Measurements from ENCODE around the gene MED13L. TPM values are rescaled to one million over a fixed set of nuclear protein-coding genes. Genes with fewer than 3 reads are reported as not detected.
"Not testable (repeated sequence)": the region's sequence is repeated elsewhere in the genome, so short reads cannot be mapped to it uniquely, and the experiment has no call there.

MED13L gene
- total RNA-seq, 1 experiment from 2014 or later, result 80.5 TPM

DNA sequence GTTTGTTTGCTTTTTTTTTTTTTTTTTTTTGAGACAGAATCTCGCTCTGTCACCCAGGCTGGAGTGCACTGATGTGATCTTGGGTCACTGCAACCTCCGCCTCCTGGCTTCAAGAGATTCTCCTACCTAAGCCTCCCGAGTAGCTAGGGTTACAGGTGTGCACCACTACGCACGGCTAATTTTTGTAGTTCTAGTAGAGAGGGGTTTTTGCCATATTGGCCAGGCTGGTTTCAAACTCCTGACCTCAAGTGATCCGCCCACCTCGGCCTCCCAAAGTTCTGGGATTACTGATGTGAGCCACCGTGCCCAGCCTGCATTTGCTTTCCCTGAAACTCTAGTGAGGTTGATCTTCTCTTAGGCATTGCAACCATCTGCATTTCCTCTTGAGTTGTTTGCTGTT is 6.4 kb upstream of the MED13L start:
- POLR2A ChIA-PET, result interaction anchor here (0.7 kb wide), 1 partner anchor 410 kb away, joined by 7 read pairs; no protein-coding TSS in a partner anchor
- Mint-ChIP-seq H3K4me1 (peaks cover 42% of the 10 kb centered on the region), H3K27ac (0 out of 2 replicates have a peak overlapping the region, but pooled peaks have one; percentile 4)
- not testable (repeated sequence) for H3K9me3 Mint-ChIP-seq; H3K4me3 Mint-ChIP-seq; ATAC-seq; H3K27me3 Mint-ChIP-seq (ENCODE audit: low read depth); DNase-seq (ENCODE audit: low spot score); H3K36me3 Mint-ChIP-seq
- CTCF ChIA-PET, result interaction anchor here (0.7 kb wide), 1 partner anchor 39 kb away, joined by 3 read pairs; no protein-coding TSS in a partner anchor

DNA sequence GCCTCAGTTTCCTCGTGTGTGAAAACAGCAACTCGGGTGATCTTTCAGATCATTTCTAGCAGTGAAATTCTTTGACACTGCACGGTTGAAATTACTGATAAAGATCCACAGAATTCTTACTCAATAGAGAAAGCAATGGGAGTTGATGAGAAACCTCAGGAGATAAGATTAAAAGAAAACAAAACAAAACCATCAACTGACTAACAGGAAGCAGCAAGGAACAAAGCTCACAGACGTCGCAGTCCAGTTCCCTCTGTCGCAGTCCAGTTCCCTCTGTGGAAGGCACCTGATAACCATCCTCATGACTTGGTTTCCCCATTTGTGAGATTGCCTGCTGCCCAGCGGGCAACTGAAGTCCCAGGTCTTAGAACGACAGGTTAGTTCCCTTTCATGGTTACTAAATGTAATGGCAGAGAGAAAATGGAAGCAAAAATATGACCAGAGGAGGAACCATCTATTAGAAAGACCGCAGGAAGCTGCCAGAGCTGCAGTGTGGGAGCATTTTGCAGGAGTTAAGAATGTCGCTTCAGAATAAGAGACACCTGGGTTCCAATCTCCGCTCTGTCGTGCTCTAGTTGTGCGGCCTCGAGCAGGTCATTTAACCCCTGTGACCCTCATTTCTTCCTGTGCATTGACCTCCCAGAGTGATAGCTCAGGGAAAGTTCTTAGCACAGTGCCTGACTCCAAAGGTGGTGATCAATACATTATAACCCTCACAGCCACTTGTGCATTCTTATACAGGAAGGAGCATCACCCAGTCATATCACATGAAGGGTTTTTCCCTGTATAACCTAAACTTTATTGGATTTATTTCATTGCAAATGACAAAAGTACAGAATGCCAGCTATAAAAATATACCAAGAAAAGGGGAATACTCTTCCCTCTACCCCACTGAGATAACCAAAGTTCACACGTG is 5.1 kb upstream of the MED13L start:
- CTCF ChIA-PET, result no interaction called here
- no peaks in the 10 kb centered on the region for H3K36me3 Mint-ChIP-seq
- peaks cover 4% of the 10 kb centered on the region; the same call in 1 of the 2 replicates for H3K27me3 Mint-ChIP-seq (ENCODE audit: low read depth)
- DNase-seq (ENCODE audit: low spot score) (no peak), ATAC-seq (no peak)
- POLR2A ChIA-PET, result interaction anchor here (0.7 kb wide), 1 partner anchor 411 kb away, joined by 7 read pairs; no protein-coding TSS in a partner anchor
- H3K4me3 Mint-ChIP-seq, result no peak overlapping the region
- H3K9me3 Mint-ChIP-seq, result no peaks in the 10 kb centered on the region
- H3K27ac Mint-ChIP-seq, result no peak overlapping the region
- TF ChIP-seq, protein P1, sequence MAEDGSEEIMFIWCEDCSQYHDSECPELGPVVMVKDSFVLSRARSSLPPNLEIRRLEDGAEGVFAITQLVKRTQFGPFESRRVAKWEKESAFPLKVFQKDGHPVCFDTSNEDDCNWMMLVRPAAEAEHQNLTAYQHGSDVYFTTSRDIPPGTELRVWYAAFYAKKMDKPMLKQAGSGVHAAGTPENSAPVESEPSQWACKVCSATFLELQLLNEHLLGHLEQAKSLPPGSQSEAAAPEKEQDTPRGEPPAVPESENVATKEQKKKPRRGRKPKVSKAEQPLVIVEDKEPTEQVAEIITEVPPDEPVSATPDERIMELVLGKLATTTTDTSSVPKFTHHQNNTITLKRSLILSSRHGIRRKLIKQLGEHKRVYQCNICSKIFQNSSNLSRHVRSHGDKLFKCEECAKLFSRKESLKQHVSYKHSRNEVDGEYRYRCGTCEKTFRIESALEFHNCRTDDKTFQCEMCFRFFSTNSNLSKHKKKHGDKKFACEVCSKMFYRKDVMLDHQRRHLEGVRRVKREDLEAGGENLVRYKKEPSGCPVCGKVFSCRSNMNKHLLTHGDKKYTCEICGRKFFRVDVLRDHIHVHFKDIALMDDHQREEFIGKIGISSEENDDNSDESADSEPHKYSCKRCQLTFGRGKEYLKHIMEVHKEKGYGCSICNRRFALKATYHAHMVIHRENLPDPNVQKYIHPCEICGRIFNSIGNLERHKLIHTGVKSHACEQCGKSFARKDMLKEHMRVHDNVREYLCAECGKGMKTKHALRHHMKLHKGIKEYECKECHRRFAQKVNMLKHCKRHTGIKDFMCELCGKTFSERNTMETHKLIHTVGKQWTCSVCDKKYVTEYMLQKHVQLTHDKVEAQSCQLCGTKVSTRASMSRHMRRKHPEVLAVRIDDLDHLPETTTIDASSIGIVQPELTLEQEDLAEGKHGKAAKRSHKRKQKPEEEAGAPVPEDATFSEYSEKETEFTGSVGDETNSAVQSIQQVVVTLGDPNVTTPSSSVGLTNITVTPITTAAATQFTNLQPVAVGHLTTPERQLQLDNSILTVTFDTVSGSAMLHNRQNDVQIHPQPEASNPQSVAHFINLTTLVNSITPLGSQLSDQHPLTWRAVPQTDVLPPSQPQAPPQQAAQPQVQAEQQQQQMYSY (CRISPR knock-in tag; IDR thresholded peaks at IDR 0.05), result no peak
- peaks cover 50% of the 10 kb centered on the region for H3K4me1 Mint-ChIP-seq

DNA sequence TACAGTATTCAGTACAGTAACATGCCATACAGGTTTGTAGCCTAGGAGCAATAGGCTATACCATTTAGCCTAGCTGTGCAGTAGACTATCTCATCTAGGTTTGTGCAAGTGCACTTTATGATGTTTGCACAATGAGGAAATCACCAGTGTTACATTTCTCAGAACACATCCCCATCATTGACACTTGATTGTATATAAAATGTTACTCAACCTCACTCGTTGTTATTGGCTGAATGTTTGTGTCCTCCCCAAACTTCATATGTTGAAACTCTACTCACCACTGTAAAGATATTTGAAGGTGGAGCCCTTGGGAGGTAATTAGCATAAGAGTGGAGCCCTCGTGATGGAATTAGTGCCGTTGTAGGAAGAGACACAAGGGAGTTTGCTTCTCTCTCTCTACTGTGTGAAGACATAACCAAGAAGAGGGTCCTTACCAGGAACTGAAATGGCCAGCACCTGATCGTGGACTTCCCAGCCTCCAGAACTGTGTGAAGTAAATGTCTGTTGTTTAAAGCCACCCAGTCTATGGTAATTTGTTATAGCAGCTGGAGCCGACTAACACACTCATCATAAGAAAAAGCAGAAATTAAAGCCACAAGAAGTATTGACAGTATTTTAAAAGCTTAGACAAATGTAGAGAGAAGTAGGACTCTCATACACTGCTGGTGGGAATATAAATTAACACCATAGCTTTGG is 3.2 kb upstream of the MED13L start:
- H3K27ac Mint-ChIP-seq, result no peak overlapping the region
- CTCF ChIA-PET, result interaction anchor here (0.5 kb wide), 1 partner anchor 38 kb away, joined by 6 read pairs; no protein-coding TSS in a partner anchor
- no peak for TF ChIP-seq HMGA2 (CRISPR knock-in tag; IDR thresholded peaks at IDR 0.05)
- TF ChIP-seq ZNF317 (CRISPR knock-in tag; IDR thresholded peaks at IDR 0.05; ENCODE audit: borderline replicate concordance, low read depth), result no peak
- TF ChIP-seq, protein P2, sequence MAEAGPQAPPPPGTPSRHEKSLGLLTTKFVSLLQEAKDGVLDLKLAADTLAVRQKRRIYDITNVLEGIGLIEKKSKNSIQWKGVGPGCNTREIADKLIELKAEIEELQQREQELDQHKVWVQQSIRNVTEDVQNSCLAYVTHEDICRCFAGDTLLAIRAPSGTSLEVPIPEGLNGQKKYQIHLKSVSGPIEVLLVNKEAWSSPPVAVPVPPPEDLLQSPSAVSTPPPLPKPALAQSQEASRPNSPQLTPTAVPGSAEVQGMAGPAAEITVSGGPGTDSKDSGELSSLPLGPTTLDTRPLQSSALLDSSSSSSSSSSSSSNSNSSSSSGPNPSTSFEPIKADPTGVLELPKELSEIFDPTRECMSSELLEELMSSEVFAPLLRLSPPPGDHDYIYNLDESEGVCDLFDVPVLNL (CRISPR knock-in tag; IDR thresholded peaks at IDR 0.05; ENCODE audit: borderline replicate concordance, low read depth), result no peak
- no peak for TF ChIP-seq NR3C1 (CRISPR knock-in tag; conservative IDR thresholded peaks at IDR 0.05; ENCODE audit: low read depth)
- no peak for TF ChIP-seq CREB1 (CRISPR knock-in tag; IDR thresholded peaks at IDR 0.05)
- TF ChIP-seq, protein P3, sequence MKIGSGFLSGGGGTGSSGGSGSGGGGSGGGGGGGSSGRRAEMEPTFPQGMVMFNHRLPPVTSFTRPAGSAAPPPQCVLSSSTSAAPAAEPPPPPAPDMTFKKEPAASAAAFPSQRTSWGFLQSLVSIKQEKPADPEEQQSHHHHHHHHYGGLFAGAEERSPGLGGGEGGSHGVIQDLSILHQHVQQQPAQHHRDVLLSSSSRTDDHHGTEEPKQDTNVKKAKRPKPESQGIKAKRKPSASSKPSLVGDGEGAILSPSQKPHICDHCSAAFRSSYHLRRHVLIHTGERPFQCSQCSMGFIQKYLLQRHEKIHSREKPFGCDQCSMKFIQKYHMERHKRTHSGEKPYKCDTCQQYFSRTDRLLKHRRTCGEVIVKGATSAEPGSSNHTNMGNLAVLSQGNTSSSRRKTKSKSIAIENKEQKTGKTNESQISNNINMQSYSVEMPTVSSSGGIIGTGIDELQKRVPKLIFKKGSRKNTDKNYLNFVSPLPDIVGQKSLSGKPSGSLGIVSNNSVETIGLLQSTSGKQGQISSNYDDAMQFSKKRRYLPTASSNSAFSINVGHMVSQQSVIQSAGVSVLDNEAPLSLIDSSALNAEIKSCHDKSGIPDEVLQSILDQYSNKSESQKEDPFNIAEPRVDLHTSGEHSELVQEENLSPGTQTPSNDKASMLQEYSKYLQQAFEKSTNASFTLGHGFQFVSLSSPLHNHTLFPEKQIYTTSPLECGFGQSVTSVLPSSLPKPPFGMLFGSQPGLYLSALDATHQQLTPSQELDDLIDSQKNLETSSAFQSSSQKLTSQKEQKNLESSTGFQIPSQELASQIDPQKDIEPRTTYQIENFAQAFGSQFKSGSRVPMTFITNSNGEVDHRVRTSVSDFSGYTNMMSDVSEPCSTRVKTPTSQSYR (CRISPR knock-in tag; IDR thresholded peaks at IDR 0.05), result no peak
- TF ChIP-seq, protein P4, sequence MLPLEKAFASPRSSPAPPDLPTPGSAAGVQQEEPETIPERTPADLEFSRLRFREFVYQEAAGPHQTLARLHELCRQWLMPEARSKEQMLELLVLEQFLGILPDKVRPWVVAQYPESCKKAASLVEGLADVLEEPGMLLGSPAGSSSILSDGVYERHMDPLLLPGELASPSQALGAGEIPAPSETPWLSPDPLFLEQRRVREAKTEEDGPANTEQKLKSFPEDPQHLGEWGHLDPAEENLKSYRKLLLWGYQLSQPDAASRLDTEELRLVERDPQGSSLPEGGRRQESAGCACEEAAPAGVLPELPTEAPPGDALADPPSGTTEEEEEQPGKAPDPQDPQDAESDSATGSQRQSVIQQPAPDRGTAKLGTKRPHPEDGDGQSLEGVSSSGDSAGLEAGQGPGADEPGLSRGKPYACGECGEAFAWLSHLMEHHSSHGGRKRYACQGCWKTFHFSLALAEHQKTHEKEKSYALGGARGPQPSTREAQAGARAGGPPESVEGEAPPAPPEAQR (CRISPR knock-in tag; IDR thresholded peaks at IDR 0.05), result no peak
- TF ChIP-seq, protein P5, sequence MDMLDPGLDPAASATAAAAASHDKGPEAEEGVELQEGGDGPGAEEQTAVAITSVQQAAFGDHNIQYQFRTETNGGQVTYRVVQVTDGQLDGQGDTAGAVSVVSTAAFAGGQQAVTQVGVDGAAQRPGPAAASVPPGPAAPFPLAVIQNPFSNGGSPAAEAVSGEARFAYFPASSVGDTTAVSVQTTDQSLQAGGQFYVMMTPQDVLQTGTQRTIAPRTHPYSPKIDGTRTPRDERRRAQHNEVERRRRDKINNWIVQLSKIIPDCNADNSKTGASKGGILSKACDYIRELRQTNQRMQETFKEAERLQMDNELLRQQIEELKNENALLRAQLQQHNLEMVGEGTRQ (CRISPR knock-in tag; IDR thresholded peaks at IDR 0.05), result no peak
- TF ChIP-seq GABPB1 (CRISPR knock-in tag; IDR thresholded peaks at IDR 0.05), result no peak
- TF ChIP-seq, protein P6, sequence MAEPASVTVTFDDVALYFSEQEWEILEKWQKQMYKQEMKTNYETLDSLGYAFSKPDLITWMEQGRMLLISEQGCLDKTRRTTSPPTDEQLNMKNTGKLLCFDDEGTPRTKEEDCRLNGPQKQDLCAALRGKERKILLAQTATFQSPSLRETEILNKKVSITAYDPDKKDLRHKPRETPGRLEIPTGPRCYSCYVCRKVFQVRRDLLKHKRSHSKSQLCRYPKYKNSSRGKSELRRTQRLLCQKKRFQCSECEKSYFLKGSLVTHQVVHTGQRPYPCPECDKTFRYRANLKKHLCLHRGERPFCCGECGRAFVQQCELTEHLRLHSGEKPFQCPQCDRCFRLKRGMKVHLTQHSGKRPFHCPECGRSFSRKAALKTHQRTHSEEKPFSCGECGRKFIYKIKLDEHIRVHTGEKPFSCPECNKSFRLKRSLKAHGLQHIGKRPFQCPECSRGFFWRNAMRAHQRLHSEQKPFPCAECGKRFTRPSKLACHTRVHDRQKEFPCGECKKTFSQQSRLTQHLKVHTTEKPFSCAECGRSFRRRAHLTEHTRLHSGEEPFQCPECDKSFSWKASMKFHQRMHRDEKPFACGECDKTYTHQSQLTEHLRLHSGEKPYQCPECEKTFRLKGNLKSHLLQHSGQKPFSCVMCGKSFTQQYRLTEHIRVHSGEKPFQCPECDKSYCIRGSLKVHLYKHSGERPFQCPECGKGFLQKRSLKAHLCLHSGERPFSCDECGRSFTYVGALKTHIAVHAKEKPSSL (CRISPR knock-in tag; conservative IDR thresholded peaks at IDR 0.05), result no peak
- TF ChIP-seq GRHL2 (CRISPR knock-in tag; IDR thresholded peaks at IDR 0.05; ENCODE audit: insufficient replicate concordance, severe bottlenecking), result no peak
- TF ChIP-seq ESRRA (CRISPR knock-in tag; IDR thresholded peaks at IDR 0.05; ENCODE audit: borderline replicate concordance), result no peak
- no peak for TF ChIP-seq ZNF263 (CRISPR knock-in tag; IDR thresholded peaks at IDR 0.05; ENCODE audit: low read depth)
- TF ChIP-seq ZNF416 (CRISPR knock-in tag; IDR thresholded peaks at IDR 0.05), result no peak
- TF ChIP-seq PRRX2 (CRISPR knock-in tag; IDR thresholded peaks at IDR 0.05), result no peak

More for the DNA sequence above, 3.2 kb upstream of the MED13L start:
- ATAC-seq, result no peak
- peaks cover 4% of the 10 kb centered on the region; the same call in 1 of the 2 replicates for H3K27me3 Mint-ChIP-seq (ENCODE audit: low read depth)
- peaks cover 50% of the 10 kb centered on the region for H3K4me1 Mint-ChIP-seq
- no peak for DNase-seq (ENCODE audit: low spot score)
- H3K9me3 Mint-ChIP-seq, result no peaks in the 10 kb centered on the region
- POLR2A ChIA-PET, result no interaction called here
- H3K36me3 Mint-ChIP-seq, result no peaks in the 10 kb centered on the region
- no peak overlapping the region for H3K4me3 Mint-ChIP-seq

All from WTC11 (cell line).